Glomerular endothelial cell (primary cell): ENCODE measurements around the gene CRIM1. TPM values are rescaled to one million over a fixed set of nuclear protein-coding genes. Genes with fewer than 3 reads are reported as not detected.

ENCODE experiments used
- DNase-seq: peaks from one replicate; pipeline ENCODE4 v3.0.0-alpha.2; 2011; ENCODE audit warnings: low read depth, low spot score; ENCODE audit errors: extremely low read depth
- total RNA-seq: library from RNA; depleted of rRNA; stranded (reverse); fragments of >200 nt; gene quantifications from 2 replicates; pipeline ENCODE4 v1.2.3, GENCODE V29; 2015

The CRIM1 gene
- total RNA-seq, 1 donor from 2014 or later = 618 TPM

DNA sequence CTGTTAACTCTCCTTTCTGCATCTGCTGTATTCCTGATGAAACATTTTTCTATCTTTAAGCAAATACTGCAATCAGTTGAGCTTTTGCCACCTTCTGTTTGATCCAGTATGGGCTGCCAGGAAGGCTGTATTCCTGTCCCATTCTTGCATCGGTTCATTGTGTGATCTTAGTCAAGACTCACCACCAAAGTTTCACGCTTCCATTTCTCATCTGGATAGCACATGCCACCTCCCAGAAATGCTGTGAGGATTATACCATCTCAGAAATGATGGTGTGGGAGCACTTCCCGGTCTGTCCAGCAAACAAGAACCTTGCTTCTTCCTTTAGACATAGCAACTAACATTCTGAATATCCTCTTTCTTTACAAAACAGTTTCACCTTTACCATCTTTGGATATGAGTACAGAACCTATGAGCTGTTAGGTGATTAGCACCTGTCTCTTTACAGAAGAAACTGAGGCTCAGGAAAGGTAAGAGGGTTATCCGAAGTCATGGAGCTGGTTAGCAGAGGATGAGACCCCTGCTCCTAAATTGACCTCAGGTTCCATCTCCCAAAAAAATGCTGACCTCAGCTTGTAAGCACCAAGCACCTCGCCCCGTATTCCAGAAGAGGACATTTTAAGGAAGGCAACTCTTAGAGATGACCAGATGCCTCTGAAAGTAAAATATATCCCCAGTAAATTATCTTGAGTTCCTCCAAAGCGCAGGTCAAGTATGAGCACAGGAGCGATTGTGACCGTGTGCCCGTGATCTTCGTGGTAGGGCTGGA is 185.6 kb downstream of the CRIM1 start:
- no peak for DNase-seq

DNA sequence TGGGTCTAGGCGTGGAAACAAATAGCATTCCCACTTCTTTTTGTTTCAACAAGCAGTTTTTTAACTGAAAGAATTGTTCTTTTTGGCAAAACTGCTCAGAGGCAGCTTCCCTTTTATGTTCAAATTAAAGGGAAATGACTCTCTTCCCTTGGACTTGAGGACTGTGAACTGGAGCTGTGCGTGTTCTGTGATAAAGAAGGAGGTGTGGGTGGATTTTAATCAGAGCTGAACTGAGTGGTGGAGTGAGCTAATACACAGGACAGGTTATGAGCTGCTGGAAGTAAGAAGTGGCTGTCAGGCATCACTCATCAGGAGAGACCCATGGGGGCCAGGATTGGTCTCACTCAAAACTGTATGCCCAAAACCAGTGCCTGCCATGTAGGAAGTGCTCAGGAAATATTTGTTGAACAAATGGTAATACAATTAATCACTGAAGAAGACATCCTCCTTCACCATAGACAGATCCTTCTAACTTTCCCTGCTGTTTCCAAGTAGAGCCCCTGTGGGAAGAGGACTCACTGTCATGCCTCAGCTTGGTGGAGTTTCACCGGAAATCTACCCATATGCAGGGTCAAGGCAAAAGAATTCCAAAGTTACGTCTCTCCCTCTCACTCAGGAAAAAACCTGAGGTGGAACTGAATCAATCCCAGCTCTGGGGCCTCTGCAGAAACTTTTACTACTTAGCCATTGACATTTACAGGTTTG is 186.5 kb downstream of the CRIM1 start:
- DNase-seq = no peak

DNA sequence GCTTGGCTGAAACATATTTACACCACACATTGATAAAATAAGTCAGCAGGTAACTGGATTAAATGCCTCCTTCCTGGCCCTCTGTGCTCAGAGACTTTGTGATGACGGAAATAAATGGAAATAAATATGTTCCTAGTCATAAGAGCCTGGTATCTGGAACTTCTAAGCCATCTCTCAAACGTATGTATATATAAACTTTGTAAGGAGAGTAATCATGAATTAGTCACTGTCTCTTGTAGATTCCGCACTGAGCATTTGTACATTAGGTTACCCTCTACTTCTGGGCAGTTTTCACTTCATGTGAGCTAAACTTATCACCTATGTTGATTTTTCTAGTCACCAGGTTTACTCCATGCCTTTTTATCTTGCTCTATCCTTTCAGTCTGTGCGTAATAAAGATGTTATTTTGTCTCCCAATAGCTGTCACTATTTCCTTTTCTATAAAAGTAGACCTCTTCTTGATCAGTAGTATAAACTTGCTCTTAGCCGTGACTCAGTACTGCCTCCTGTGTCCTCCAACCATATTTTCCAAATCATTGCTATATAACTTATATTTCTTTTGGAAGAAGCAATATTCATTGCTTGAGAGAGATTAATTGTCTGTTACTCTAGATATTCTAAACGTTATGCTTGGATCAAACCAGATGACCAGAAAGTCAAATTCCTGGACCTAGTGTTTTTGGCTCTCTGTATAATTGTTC is 189.2 kb downstream of the CRIM1 start:
- no peak for DNase-seq

DNA sequence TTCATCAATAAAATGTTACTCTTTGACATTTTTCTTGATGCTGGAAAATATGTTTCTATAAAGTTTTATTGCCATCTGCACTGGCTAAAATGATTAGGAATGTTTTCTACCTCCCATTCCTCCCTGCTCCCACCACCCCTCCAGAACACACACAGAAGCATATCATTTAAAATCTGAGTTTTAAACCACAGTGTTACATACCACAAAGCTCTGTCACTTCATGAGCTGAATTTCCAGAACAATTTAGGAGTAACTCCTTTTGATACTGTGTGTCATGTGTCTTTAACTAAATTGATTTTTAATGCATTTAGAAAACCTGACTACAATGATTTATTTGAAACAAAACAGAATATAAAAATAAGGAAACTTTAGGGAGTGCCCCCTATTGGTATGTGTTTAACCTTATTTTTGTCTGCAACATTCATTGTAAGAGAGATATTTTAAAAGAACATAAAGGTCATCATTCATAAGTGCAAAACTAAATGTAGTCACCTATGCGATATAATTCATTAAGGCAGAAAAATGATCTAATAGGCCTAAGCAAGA is 190.4 kb downstream of the CRIM1 start:
- no peak for DNase-seq

DNA sequence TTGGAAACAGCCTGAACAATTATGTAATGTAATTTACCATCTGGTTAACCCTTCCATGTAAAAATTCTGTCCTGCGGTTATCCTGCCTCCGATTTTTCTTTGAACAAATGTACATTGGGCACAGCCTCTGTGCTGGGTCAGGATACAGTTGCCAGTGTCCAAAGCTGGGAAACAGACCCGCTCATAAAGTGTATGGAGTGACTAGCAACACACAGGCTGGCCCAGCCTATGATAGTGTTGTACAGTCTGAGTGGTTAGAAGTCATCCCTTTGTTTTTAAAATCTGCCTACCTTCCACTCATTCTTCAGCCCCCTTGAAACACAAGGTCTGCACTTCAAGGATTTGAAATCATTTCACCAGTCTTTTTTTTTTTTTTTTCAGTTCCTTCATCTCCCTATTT is 192.3 kb downstream of the CRIM1 start:
- no peak for DNase-seq

DNA sequence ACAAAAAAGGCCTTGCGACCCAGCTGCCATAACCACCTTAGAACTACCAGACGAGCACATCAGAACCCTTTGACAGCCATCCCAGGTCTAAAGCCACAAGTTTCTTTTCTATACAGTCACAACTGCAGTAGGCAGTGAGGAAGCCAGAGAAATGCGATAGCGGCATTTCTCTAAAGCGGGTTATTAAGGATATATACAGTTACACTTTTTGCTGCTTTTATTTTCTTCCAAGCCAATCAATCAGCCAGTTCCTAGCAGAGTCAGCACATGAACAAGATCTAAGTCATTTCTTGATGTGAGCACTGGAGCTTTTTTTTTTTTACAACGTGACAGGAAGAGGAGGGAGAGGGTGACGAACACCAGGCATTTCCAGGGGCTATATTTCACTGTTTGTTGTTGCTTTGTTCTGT is 193.6 kb downstream of the CRIM1 start:
- no peak for DNase-seq

DNA sequence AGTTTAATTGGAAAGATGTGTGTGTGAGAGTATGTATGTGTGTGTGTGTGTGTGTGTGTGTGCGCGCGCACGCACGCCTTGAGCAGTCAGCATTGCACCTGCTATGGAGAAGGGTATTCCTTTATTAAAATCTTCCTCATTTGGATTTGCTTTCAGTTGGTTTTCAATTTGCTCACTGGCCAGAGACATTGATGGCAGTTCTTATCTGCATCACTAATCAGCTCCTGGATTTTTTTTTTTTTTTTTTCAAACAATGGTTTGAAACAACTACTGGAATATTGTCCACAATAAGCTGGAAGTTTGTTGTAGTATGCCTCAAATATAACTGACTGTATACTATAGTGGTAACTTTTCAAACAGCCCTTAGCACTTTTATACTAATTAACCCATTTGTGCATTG is 194.4 kb downstream of the CRIM1 start:
- no peak for DNase-seq

DNA sequence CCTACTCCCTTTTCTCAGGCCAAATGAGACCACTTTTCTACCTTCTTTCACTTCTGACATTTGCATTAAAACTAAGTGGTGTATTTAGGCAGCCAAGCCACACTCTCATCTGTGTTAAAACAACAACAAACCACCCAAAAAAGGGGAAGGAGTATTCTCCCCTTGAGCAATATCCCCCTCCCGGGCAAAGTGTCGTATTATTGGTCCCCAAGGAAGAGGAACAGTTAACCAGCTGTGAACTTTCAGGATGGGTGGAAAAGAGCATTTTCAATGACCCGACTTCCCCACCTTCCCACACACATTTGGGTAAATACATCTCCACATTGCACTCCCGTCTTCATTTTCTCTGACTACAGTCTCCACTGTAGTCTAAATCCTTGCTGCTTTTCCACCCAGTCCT is 198.1 kb downstream of the CRIM1 start:
- no peak for DNase-seq

DNA sequence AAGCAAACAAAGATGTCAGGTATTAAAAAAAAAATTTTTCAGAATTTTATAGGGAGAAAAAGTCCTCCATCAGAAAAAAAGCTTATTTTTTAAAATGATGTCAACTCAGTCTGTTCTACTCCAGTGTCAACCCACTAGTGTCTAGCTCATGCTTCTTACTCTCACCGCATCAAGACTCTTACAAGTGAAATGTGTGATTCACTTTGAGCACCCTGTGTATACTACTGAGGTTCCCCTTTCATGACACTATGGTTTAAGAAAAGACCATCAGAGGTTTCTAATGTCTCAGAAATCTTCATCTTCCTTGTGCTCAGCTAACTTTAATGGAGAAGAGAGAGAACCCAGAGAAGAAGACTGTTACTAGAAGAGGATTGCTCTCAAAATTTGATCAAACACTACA is 199.0 kb downstream of the CRIM1 start:
- no peak for DNase-seq

DNA sequence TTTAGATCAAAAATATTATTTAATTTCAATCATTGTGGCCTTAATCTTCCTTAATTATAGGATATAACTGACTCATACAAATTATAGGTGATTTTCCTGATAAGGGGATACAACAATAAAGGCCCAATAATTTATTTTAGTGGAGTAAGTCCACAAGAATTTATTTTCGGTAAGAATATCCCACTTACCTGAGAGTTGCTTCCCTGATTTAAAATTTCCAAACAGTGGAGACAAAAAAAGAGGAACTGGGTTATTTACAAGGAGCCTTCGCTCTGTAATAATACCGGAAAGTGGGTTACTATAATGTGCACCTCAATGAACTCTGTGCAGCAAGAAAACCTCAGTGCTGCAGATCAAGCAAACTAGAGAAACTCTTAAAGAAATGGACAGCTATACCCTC is 200.2 kb downstream of the CRIM1 start:
- DNase-seq = no peak

DNA sequence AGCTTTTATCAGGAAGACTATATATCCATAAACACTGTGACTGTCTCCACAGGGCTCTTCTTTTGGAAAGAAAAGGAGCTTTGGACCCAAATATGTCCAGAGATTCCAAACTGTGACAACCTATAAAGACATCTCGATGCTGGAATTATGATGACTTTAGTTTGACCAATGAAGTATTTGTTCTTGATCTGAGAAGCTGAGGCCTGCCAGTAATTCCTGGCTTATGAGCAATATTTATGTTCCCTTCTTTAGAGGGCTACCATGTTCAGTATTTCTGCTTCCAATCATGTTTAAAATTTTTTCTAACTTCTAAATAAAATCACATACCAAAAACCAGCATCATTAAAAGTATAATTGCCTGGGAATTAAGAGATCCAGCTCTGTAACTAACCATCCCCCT is 201.3 kb downstream of the CRIM1 start:
- no peak for DNase-seq

DNA sequence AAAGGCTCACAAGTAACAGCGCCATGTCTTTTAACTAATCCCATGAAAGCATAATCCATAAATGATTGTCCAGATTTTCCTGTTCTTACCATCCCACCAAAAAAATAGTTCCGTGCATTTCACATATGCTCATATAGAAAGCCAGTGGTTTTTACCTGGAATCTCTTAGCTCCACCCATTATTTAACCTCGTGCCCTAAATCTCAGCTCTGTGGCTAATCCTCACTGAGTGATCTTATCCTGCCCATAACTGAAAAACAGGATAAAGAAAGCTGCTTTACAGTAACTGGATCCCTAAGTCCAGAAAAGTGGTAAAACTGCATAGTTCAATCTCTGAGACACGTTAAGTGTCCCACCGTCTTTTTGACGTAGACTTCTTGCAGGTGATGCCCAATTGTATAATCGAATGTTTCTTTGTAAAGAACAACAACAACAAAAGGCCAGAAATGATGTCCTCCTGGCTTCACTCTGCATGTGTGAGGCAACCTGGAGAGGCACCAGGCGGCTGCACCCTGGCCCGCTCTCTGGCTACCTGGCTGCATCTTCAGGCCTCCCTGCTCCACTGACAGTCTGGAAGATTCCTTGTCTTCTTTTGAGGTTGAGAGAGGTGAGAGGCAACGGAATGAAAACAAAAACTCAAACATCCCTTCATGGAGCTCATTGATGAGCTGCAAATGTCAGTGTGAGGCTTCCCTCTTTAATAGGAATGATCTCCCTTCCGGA is 203.8 kb downstream of the CRIM1 start:
- no peak for DNase-seq

DNA sequence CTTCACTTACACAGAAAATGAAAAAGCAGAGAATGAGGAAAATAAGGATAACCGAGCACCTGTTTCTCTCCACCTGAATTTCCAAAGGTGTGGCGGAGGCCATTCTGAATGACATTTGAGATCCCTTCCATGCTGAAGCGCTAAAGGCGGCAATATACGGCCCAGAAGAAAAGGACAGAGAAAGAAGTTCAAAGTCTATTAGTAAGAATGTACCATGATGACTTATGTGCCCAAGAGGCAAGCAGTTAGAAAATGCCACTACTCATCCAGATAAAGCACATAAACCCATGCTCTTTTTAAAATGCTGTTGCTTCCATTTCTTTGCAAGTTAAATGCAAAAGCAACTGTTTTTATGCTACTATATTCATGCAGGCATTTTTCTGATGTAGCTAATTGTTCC is 205.1 kb downstream of the CRIM1 start:
- no peak for DNase-seq

DNA sequence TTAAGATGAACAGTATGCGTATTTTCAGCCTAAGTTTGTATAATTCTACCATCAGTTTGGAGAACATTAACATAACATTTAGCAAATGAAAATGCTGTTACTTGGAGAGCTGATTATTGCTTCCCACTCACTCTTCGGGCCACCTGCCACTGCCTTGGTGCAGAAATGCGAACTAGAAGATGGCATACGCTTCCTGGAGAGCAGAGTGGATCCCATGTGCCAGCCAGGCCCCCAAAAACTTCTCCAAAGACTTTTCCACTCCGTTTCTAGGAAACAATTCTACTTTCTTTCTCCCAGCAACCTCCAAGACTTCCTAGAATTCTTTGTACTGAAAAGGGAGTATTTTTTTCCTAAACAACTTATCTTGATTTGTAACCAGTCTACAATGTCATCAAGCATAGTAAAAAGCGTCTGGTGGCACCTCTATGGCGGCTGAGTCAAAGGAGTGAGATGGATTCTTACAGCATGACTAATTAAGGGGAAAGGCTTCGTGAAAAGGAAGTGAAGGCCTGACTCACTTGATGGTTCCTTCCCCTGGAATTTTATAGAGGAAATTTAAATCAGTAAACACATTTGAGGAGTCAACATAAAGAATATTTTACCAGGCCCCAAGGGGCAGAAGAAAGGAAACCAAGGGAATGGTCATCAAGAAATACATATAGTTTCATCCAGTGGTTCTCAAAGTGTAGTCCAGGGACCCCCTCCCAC is 205.8 kb downstream of the CRIM1 start:
- peak; percentile 91 for DNase-seq

DNA sequence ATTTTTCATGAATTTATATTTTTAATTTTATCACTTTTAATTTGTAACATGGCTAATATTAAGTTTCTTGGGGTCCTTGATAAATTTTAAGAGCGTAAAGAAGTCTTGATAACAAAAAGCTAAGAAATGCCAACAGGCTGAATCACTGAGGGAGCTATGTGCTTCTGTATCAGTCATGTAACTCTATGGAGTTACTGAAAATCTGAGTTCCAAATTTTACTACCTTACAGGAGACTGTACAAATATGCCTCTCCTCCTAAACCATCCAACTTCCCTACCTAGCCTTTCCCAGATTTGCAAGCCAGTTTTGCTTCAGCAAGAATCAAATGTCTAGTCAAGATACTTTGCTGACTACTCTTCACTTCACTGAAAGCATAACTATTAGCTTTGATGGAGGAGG is 206.7 kb downstream of the CRIM1 start:
- no peak for DNase-seq

DNA sequence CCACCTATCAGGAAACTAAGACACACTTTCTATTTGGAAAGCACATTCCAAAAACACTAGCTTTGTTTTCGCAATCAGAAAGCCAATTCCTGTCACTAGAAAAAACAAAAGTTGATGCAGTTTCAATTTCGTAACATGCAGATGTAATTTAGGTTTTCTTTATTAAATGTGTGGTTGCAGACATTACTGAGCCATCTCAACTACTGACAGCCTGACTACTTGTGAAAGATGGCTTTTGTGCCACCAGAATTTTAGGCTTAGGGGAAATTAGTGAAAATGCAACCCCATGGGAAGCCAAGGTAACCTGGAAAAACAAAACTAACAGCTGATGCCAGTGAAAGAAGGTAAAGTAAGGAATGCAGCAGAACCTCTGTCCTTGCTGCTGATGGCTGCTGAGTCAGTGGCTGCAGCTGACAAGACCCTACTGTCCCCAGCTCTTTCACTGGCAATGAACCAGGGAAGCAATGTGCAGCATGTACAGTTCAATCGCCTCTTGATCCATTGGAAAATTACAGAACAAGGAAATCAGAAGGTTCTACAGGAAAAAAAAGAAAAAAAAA is 207.5 kb downstream of the CRIM1 start:
- DNase-seq = no peak

DNA sequence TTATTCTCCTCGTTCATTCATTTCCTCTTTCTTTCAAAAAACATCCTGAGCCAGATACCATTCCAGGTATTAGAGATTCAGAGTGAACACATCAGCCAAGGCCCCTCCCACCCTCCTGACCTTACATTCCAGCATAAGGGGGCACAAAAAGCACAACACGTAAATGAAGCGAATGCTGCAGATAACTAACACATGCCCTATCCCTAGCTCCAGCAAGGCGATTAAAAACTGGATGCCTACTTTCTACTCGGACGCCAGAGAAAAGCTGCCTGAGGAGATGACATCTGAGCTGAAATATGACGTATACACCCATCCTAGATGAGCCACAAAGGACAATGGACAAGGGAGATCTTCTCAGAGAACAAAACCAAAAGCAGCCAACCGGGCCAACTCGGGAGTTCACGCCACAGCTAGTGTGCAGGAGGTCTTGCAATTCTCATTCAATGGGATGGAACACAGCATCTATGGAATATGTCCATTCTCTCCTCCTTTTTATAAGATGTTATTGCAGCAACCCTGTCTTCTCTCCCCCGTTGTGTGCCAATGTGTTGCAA is 208.9 kb downstream of the CRIM1 start:
- no peak for DNase-seq

DNA sequence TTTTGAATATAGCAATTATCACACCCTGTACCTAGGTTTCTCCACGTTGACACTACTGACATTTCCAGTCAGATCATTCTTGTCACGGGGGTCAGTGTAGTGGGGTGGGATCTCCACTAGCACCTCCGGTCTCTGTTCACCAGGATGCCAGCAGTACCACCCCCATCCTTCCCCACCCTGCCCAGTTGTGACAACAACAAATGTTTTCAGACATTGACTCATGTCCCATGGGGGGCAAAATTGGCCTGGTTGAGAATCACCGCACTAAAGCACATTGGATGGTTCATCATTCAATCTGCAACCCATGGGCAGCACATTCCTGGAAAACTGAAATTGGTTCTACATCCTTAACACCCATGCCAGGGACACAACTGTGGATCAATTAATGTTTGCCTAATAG is 210.1 kb downstream of the CRIM1 start:
- DNase-seq = no peak

DNA sequence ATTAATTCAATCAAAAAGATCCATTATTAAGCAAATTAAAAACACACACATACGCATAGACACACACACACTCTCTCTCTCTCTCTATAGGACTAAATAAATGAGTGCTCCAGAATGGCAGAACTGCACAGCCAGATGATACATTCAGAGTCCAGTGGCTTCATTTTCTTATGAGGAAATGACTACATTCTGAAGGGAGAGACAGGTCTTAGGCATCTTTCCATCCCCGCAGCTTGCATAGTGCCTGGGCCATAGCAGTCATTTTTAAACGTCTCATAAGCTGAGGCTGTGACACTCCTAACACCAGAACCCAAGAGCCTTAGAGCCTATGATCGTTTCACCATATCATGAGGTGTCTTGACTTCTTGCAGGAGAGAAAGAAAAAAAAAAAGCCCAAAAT is 211.3 kb downstream of the CRIM1 start:
- DNase-seq = no peak
